ENCODE results near the gene ERCC6L2.

- TF ChIP-seq POLR2A (IDR thresholded peaks at IDR 0.05; ENCODE audit: extremely low read depth, insufficient read length) = no peak
- TF ChIP-seq CTCF (IDR thresholded peaks at IDR 0.05; ENCODE audit: low read depth, low read length) = no peak
Observed at GRCh38 chr9:95999390-95999789, 123.9 kb downstream of the ERCC6L2 start.

All from NB4 (cell line).